SK-N-SH (cell line): Measurements from ENCODE around the gene TIAM1.

ENCODE experiments used
- CHD2 ChIP-seq: fragments of 150-350 bp; IDR thresholded peaks from 2 replicates; pipeline ENCODE4 v1.6.1; 2018; ENCODE audit warnings: low read length; ENCODE audit not compliant: partially characterized antibody
- TF ChIP-seq, protein P1 (sequence below): fragments of 200-600 bp; sonication (generic); IDR thresholded peaks from 2 replicates; pipeline ENCODE4 v1.6.1; 2017; ENCODE audit warnings: antibody characterized with exemption, mild to moderate bottlenecking, moderate library complexity

DNA sequence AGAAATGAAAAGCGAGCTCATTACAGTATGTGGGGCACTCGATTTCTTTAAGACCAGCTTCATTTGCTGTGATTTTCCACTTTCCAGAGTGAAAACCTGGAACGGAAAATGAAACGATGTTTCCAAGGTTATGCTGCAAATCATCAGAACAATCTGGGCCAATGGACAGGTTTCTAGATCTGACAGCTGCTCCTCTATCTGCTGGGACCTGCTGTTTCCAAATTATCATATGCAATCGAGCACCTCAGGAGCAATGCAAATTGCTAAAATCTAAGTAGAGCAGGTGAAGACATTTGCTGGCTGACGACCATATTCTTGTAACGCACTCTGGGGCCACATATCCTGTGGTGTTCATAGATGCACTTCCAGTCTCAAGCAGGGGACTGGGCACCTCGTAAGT, 39.7 kb upstream of the TIAM1 start:
- TF ChIP-seq, protein P1, sequence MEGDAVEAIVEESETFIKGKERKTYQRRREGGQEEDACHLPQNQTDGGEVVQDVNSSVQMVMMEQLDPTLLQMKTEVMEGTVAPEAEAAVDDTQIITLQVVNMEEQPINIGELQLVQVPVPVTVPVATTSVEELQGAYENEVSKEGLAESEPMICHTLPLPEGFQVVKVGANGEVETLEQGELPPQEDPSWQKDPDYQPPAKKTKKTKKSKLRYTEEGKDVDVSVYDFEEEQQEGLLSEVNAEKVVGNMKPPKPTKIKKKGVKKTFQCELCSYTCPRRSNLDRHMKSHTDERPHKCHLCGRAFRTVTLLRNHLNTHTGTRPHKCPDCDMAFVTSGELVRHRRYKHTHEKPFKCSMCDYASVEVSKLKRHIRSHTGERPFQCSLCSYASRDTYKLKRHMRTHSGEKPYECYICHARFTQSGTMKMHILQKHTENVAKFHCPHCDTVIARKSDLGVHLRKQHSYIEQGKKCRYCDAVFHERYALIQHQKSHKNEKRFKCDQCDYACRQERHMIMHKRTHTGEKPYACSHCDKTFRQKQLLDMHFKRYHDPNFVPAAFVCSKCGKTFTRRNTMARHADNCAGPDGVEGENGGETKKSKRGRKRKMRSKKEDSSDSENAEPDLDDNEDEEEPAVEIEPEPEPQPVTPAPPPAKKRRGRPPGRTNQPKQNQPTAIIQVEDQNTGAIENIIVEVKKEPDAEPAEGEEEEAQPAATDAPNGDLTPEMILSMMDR: no peak
- TF ChIP-seq CHD2: no peak
